Kidney epithelial cell (primary cell): ENCODE measurements around the gene ANO7. TPM values are rescaled to one million over a fixed set of nuclear protein-coding genes. Genes with fewer than 3 reads are reported as not detected.
"Not testable (repeated sequence)": the region's sequence is repeated elsewhere in the genome, so short reads cannot be mapped to it uniquely, and the experiment has no call there.

Experiments used
- DNase-seq: peaks from one replicate; pipeline ENCODE4 v3.0.0-alpha.2; 2010; ENCODE audit warnings: low read depth
- H3K27me3 ChIP-seq: 2 replicates; pipeline ENCODE4 v1.6.0; 2011; ENCODE audit warnings: low read length; ENCODE audit not compliant: control insufficient read depth, insufficient read depth
- H3K36me3 ChIP-seq: 2 replicates; pipeline ENCODE4 v1.5.1; 2011; ENCODE audit warnings: low read length; ENCODE audit not compliant: control insufficient read depth, insufficient read depth
- H3K4me3 ChIP-seq: 2 replicates; pipeline ENCODE4 v1.5.1; 2011; ENCODE audit warnings: low read depth, mild to moderate bottlenecking, control low read depth, low read length
- total RNA-seq: library from RNA; depleted of rRNA; stranded (reverse); fragments of >200 nt; gene quantifications from 2 replicates; pipeline ENCODE4 v1.2.3, GENCODE V29; 2015
- TF ChIP-seq, protein P1 (sequence below): IDR thresholded peaks from 2 replicates; pipeline ENCODE4 v1.5.1; 2011; ENCODE audit warnings: mild to moderate bottlenecking, moderate library complexity, low read length, control low read depth, inconsistent platforms; ENCODE audit not compliant: insufficient read depth, poor library complexity, severe bottlenecking

The ANO7 gene
- total RNA-seq, 1 donor from 2014 or later = 1.9 TPM

DNA sequence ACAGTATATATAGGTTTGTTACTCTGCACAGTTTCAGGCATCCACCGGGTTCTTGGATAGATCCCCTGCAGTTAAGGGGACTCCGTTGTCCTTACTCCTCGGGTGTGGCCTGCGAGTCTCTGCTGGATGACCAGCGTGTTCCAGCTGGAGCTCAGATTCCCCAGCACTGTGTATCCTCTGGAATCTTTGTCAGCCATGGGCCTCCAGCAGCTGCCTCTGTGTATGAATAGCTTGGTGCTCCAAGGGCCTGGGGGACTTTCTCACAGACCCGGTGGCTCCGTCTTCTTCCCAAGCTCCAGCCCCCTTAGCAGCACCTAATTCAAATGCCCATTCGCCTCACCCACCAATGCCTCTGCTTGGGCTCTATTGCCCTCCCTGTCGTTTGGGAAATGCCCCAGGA is 6.3 kb downstream of the ANO7 start:
- Histone ChIP-seq H3K27me3 (peaks cover 14% of the 10 kb centered on the region), H3K36me3 (no peaks in the 10 kb centered on the region), H3K4me3 (no peak overlapping the region)
- TF ChIP-seq, protein P1, sequence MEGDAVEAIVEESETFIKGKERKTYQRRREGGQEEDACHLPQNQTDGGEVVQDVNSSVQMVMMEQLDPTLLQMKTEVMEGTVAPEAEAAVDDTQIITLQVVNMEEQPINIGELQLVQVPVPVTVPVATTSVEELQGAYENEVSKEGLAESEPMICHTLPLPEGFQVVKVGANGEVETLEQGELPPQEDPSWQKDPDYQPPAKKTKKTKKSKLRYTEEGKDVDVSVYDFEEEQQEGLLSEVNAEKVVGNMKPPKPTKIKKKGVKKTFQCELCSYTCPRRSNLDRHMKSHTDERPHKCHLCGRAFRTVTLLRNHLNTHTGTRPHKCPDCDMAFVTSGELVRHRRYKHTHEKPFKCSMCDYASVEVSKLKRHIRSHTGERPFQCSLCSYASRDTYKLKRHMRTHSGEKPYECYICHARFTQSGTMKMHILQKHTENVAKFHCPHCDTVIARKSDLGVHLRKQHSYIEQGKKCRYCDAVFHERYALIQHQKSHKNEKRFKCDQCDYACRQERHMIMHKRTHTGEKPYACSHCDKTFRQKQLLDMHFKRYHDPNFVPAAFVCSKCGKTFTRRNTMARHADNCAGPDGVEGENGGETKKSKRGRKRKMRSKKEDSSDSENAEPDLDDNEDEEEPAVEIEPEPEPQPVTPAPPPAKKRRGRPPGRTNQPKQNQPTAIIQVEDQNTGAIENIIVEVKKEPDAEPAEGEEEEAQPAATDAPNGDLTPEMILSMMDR = no peak
- DNase-seq = no peak

DNA sequence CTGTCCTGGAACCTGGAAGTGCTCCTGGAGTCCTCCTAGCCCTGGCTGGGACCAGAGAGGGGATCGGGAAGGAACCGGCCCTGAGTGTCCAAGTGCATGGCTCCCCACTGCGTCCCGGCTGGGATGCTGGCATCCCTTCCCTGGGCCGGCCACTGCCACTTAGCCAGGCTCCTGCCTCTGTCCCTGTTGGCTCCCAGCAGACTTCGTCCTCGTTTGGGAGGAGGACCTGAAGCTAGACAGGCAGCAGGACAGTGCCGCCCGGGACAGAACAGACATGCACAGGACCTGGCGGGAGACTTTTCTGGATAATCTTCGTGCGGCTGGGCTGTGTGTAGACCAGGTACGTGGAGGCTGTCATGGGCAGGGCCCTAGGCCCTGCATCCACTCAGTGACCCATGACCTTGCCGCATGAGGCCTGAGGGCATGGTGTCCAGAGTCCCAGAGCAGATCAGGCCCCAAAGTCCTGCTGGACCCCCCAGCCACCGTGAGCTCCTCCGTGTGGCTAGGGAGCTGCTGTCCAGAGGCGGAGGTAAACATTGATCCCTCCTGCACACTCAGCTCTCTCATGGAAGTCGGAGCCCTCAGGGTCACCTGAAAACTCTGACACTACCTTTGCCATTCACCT is 7.1 kb downstream of the ANO7 start:
- DNase-seq = no peak
- H3K27me3 ChIP-seq = peaks cover 14% of the 10 kb centered on the region
- TF ChIP-seq, protein P1 = no peak

DNA sequence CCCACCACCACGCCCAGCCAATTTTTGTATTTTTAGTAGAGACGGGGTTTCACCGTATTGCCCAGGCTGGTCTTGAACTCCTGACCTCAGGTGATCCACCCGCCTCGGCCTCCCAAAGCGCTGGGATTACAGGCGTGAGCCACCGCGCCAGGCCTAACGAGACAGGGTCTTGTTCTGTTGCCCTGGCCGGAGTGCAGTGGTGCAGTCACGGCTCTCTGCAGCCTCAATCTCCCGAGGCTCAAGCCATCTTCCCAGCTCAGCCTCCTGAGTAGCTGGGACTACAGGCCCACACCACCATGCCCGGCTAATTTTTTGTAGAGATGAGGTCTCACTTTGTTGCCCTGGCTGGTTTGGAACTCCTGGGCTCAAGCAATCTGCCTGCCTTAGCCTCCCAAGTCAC is 8.8 kb downstream of the ANO7 start:
- H3K4me3 ChIP-seq, H3K36me3 ChIP-seq, DNase-seq: not testable (repeated sequence)
- H3K27me3 ChIP-seq = peaks cover 14% of the 10 kb centered on the region

More for the DNA sequence above, 7.1 kb downstream of the ANO7 start:
- no peaks in the 10 kb centered on the region for H3K36me3 ChIP-seq
- no peak overlapping the region for H3K4me3 ChIP-seq

DNA sequence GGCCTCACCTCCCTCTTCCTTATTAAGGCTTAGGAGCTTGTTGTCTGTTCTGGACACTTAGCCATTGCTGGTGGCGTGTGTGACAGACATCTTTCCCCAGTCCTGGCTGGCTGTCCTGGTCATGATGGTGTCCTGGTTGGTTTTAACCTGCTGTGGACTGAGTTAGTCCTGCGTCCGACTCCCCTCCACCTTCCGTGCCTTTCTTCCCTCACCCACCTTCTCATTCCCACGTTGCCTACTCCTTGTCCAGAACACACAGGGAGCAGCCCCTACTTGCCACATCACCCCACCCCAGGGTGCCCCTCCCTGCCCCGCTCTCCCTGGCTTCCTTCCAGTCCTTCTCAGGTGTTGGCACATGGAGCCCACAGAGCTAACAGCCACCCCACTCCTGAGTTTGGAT is 9.5 kb downstream of the ANO7 start:
- TF ChIP-seq, protein P1 = no peak
- no peak for DNase-seq
- Histone ChIP-seq H3K4me3 (no peak overlapping the region), H3K36me3 (no peaks in the 10 kb centered on the region), H3K27me3 (peaks cover 14% of the 10 kb centered on the region)

DNA sequence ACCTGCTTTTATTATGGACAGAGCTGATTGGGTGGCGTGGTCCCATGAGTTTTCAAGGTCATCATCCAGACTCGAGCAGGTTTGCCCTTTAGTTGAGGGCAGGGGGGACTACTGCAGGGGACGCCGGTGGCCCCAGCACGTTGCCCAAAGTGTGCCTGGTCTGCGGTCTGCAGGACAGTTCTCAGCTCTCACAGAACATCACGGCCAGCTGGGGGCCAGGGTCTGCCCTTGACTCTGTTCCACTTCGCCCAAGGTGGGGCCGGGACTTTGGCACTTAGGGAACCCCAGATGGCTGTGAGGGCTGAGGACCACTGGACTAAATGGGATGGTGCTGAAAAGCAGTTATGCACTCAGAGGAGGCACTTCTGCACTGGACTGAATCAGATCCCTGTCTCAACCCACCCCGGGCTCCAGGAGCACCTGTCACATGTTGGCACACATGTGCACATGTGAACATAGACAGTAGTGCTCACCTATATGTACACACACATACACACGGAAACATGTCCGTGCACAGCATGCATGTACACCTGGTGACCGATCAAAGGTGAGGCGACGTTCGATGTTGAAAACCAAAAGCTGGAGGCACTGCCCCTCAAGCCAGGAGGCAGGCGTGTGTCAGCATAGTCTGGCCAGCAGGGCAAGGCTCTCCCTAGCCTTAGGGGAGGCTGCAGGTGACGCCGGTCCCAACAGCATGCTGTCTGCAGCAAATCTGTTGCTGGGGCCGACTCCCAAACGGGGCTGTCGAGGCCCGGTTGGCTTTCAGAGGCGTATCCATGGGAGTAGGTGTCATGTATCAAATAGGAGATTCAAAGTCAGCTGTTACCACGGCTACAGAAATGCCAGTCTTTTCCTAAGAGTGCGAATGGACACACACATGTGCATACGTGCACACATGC is 10.2 kb downstream of the ANO7 start:
- Histone ChIP-seq H3K27me3 (peaks cover 14% of the 10 kb centered on the region), H3K4me3 (no peak overlapping the region), H3K36me3 (no peaks in the 10 kb centered on the region)
- DNase-seq = no peak
- TF ChIP-seq, protein P1 = no peak

DNA sequence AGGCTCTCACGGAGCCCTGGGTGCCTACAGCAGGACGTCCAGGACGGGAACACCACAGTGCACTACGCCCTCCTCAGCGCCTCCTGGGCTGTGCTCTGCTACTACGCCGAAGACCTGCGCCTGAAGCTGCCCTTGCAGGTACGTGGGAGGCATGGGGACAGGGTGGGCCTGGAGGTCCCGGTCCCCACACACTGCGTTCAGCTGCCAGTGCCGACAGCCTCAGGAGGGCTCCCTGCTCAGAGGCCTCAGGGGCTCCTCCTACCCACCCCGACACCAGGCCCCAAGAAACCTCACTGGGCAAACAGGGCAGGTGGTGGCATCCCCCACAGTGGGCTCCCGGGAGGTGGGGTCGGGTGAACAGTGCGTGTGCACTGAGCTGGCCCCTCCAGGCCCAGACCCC is 10.8 kb downstream of the ANO7 start:
- Histone ChIP-seq H3K4me3 (no peak overlapping the region), H3K36me3 (no peaks in the 10 kb centered on the region), H3K27me3 (peaks cover 14% of the 10 kb centered on the region)
- DNase-seq = no peak
- TF ChIP-seq, protein P1 = no peak
